OCI-LY3 (cell line): Measurements from ENCODE around the gene OR10V1.
"Not testable (repeated sequence)": the region's sequence is repeated elsewhere in the genome, so short reads cannot be mapped to it uniquely, and the experiment has no call there.

Experiments used
- H2AFZ ChIP-seq: fragments of 200-600, 300-600 bp; shearing (Covaris generic); 2 replicates; pipeline ENCODE4 v1.6.0; 2014; ENCODE audit warnings: antibody characterized with exemption, low read depth, low read length
- H3K27ac ChIP-seq: fragments of 200-600, 300-600 bp; sonication (generic); 2 replicates; pipeline ENCODE4 v1.5.1; 2014; ENCODE audit warnings: mild to moderate bottlenecking, low read length, moderate library complexity, mixed read lengths
- H3K27me3 ChIP-seq: fragments of 200-600, 300-600 bp; sonication (generic); 2 replicates; pipeline ENCODE4 v1.6.1; 2014; ENCODE audit warnings: low read depth, low read length, mixed read lengths
- H3K36me3 ChIP-seq: fragments of 200-600, 300-600 bp; sonication (generic); replicated peaks from 2 replicates; pipeline ENCODE3; 2014; ENCODE audit warnings: low read depth, low read length, mixed read lengths
- H3K4me1 ChIP-seq: fragments of 300-600, 200-600 bp; sonication (generic); 2 replicates; pipeline ENCODE4 v1.6.1; 2014; ENCODE audit warnings: low read length, mixed read lengths
- H3K4me2 ChIP-seq: fragments of 200-600, 300-600 bp; sonication (generic); 2 replicates; pipeline ENCODE4 v1.6.1; 2014; ENCODE audit warnings: low read length, mixed read lengths
- H3K4me3 ChIP-seq: fragments of 300-600, 200-600 bp; sonication (generic); 2 replicates; pipeline ENCODE4 v1.5.1; 2014; ENCODE audit warnings: antibody characterized with exemption, mild to moderate bottlenecking, low read length, moderate library complexity
- H3K79me2 ChIP-seq: fragments of 300-600, 200-600 bp; shearing (Covaris generic); 2 replicates; pipeline ENCODE4 v1.6.1; 2014; ENCODE audit warnings: mild to moderate bottlenecking, low read length, mixed read lengths
- H3K9ac ChIP-seq: fragments of 300-600, 200-600 bp; shearing (Covaris generic); 2 replicates; pipeline ENCODE4 v1.6.0; 2014; ENCODE audit warnings: mild to moderate bottlenecking, low read length, moderate library complexity
- H3K9me3 ChIP-seq: fragments of 200-600, 300-600 bp; shearing (Covaris generic); 2 replicates; pipeline ENCODE4 v1.6.1; 2014; ENCODE audit warnings: low read length, mixed read lengths; ENCODE audit not compliant: insufficient read depth
- H4K20me1 ChIP-seq: fragments of 200-600, 300-600 bp; sonication (generic); 2 replicates; pipeline ENCODE4 v1.6.1; 2016; ENCODE audit warnings: low read length, mixed read lengths; ENCODE audit not compliant: insufficient read depth
- EZH2phosphoT487 ChIP-seq: fragments of 200-600 bp; shearing (Covaris generic); IDR thresholded peaks from 2 replicates; pipeline ENCODE4 v1.6.1; 2018; ENCODE audit warnings: antibody characterized with exemption, mixed run types, low read depth
- TF ChIP-seq, protein P1 (sequence below): fragments of 200-600, 300-600 bp; sonication (generic); IDR thresholded peaks from 2 replicates; pipeline ENCODE4 v1.5.1; 2014; ENCODE audit warnings: antibody characterized with exemption, low read length, low read depth

Gene OR10V1

DNA sequence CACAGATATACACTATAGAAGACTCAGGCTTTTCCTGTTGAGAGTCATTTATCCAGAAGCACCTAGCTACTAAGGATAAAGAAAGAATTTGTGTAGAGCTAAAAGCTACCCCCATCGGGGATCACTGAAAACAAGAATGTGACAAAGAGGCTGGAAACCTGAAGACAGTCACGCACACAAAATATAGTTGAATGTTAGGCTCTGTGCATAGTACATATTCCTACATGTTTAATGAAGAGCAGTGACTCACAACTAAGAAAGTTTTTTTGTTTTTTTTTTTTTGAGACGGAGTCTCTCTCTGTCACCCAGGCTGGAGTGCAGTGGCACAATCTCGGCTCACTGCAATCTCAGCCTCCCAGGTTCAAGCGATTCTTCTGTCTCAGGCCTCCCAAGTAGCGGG is 8.4 kb downstream of the OR10V1 start:
- TF ChIP-seq, protein P1, sequence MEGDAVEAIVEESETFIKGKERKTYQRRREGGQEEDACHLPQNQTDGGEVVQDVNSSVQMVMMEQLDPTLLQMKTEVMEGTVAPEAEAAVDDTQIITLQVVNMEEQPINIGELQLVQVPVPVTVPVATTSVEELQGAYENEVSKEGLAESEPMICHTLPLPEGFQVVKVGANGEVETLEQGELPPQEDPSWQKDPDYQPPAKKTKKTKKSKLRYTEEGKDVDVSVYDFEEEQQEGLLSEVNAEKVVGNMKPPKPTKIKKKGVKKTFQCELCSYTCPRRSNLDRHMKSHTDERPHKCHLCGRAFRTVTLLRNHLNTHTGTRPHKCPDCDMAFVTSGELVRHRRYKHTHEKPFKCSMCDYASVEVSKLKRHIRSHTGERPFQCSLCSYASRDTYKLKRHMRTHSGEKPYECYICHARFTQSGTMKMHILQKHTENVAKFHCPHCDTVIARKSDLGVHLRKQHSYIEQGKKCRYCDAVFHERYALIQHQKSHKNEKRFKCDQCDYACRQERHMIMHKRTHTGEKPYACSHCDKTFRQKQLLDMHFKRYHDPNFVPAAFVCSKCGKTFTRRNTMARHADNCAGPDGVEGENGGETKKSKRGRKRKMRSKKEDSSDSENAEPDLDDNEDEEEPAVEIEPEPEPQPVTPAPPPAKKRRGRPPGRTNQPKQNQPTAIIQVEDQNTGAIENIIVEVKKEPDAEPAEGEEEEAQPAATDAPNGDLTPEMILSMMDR, result no peak
- no peak for TF ChIP-seq EZH2phosphoT487
- Histone ChIP-seq H3K9me3 (no peaks in the 10 kb centered on the region), H3K27me3 (0 out of 2 replicates have a peak, but pooled peaks cover 2% of the 10 kb centered on the region), H3K9ac (no peak overlapping the region), H2AFZ (no peak overlapping the region), H3K4me1 (no peaks in the 10 kb centered on the region), H3K27ac (no peak overlapping the region), H3K4me2 (no peak overlapping the region), H3K36me3 (no peaks in the 10 kb centered on the region), H3K79me2 (no peaks in the 10 kb centered on the region), H3K4me3 (no peak overlapping the region), H4K20me1 (no peaks in the 10 kb centered on the region)

DNA sequence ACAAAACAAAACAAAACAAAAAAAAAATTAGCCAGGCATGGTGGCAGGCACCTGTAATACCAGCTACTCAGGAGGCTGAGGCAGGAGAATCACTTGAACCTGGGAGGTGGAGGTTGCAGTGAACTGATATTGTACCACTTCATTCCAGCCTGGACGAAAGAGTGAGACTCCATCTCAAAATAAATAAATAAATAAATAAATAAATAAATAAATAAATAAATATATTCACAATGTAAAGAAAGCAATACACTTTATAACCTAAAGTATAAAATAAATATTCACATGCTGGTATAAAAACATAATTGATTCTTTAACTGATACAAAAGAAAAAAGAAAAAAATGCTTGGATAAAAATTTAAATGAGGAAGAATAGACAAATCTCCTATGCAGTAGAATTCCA is 10.1 kb downstream of the OR10V1 start:
- not testable (repeated sequence) for H3K36me3 ChIP-seq, H3K27me3 ChIP-seq, H3K9ac ChIP-seq, H3K27ac ChIP-seq, H4K20me1 ChIP-seq, H3K4me3 ChIP-seq, H3K79me2 ChIP-seq, H2AFZ ChIP-seq, H3K4me2 ChIP-seq, H3K9me3 ChIP-seq, H3K4me1 ChIP-seq

DNA sequence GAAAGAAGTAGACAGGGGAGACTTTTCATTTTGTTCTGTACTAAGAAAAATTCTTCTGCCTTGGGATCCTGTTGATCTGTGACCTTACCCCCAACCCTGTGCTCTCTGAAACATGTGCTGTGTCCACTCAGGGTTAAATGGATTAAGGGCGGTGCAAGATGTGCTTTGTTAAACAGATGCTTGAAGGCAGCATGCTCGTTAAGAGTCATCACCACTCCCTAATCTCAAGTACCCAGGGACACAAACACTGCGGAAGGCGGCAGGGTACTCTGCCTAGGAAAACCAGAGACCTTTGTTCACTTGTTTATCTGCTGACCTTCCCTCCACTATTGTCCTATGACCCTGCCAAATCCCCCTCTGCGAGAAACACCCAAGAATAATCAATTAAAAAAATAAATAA is 13.5 kb downstream of the OR10V1 start:
- not testable (repeated sequence) for H3K27ac ChIP-seq, H3K79me2 ChIP-seq, H3K4me2 ChIP-seq, H3K4me3 ChIP-seq, H3K36me3 ChIP-seq, H3K27me3 ChIP-seq, H3K4me1 ChIP-seq, H3K9me3 ChIP-seq, H2AFZ ChIP-seq, H4K20me1 ChIP-seq, H3K9ac ChIP-seq

DNA sequence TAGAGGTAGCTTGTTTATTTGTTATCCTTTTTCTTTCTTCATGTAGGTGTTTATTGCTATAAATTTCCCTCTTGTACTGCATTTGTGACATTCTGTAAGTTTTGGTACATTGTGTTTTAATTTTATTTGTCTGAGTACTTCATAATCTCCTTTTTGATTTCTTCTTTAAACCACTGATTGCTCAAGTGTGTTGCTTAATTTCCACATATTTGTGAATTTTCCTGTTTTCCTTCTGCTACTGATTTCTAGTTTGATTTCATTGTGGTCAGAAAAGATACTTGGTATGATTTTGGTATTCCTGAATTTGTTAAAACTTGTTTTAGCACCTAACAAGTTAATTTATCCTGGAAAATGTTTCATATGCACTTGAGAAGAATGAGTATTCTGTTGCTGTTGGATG is 15.1 kb downstream of the OR10V1 start:
- Histone ChIP-seq H4K20me1 (no peaks in the 10 kb centered on the region), H3K9me3 (no peaks in the 10 kb centered on the region), H3K4me2 (no peak overlapping the region), H3K4me3 (no peak overlapping the region), H3K79me2 (no peaks in the 10 kb centered on the region), H3K9ac (no peak overlapping the region), H3K27ac (no peak overlapping the region), H2AFZ (no peak overlapping the region), H3K36me3 (no peaks in the 10 kb centered on the region), H3K27me3 (no peaks in the 10 kb centered on the region), H3K4me1 (0 out of 2 replicates have a peak, but pooled peaks cover 4% of the 10 kb centered on the region)
- TF ChIP-seq, protein P1, result no peak
- no peak for TF ChIP-seq EZH2phosphoT487

DNA sequence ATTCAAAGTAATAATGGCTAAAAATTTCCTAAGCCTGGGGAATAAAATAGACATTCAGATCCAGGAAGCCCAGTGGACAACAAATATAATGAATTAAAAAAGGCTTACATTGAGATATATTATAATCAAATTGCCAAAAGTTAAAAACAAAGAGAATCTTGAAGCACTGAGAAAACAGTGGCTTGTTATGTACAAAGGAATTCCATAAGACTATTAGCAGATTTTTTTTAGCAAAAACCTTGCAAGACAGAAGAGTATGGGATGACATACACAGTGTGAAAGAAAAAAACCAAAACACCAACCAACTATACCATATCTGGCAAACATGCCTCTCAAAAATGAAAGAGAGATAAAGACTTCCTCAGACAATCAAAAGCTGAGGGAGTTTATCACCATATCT is 20.7 kb downstream of the OR10V1 start:
- no peaks in the 10 kb centered on the region for H4K20me1 ChIP-seq
- no peak overlapping the region for H3K4me3 ChIP-seq
- H3K9me3 ChIP-seq, result peaks cover 15% of the 10 kb centered on the region; the same call in 1 of the 2 replicates
- H3K4me2 ChIP-seq, result no peak overlapping the region
- TF ChIP-seq EZH2phosphoT487, result no peak
- TF ChIP-seq, protein P1, result no peak
- H3K36me3 ChIP-seq, result no peaks in the 10 kb centered on the region
- no peaks in the 10 kb centered on the region for H3K79me2 ChIP-seq
- H2AFZ ChIP-seq, result no peak overlapping the region
- H3K4me1 ChIP-seq, result 0 out of 2 replicates have a peak, but pooled peaks cover 4% of the 10 kb centered on the region
- H3K27ac ChIP-seq, result no peak overlapping the region
- H3K27me3 ChIP-seq, result no peaks in the 10 kb centered on the region
- H3K9ac ChIP-seq, result no peak overlapping the region
